B cell (primary cell): Measurements from ENCODE around the gene EP400. TPM values are rescaled to one million over a fixed set of nuclear protein-coding genes. Genes with fewer than 3 reads are reported as not detected.
A peak's percentile ranks its signal among the peaks of the same experiment; 100 is the strongest.

Experiments used
- ATAC-seq: fragments of 200-7000 bp; cut with Tn5 transposase; one replicate; pipeline ENCODE4 v1.10.0; 2021; ENCODE audit warnings: low read depth, mild to moderate bottlenecking, moderate number of reproducible peaks, moderate library complexity
- CTCF ChIA-PET: fragments of 350-600 bp; sonication (Branson Sonifier 250); formaldehyde crosslinking; loops from one replicate; lab custom pipeline; 2021; ENCODE audit warnings: antibody characterized with exemption, inconsistent platforms; lab: Charles Lee
- POLR2A ChIA-PET: fragments of 350-600 bp; sonication (Branson Sonifier 250); formaldehyde crosslinking; loops from one replicate; lab custom pipeline; 2021; ENCODE audit warnings: antibody characterized with exemption; lab: Charles Lee
- DNase-seq: peaks from one replicate; pipeline ENCODE4 v3.0.0; 2013
- H2AFZ ChIP-seq: 2 replicates; pipeline ENCODE4 v1.6.1; 2012; ENCODE audit warnings: mild to moderate bottlenecking, low read depth, low read length; ENCODE audit not compliant: insufficient read depth, poor library complexity, severe bottlenecking
- H3K27ac ChIP-seq, 2 donors: 1 replicate in 1 of 2; 2 replicates in 1 of 2; pipeline ENCODE4 v1.5.1; 2012 to 2013; ENCODE audit warnings: low read length in 2 of 2, mild to moderate bottlenecking in 2 of 2, moderate library complexity in 1 of 2
- H3K27me3 ChIP-seq, 4 experiments: fragments of 200-600 bp in 1 of 4; sonication (generic) in 1 of 4; replicated peaks in 1 of 4; 1 replicate in 2 of 4; 2 replicates in 2 of 4; pipeline versions ENCODE4 v1.6.1 to v1.7.0; 2013 to 2016; ENCODE audit warnings: low read length in 3 of 4, mild to moderate bottlenecking in 2 of 4, mixed read lengths in 1 of 4, moderate library complexity in 1 of 4; ENCODE audit not compliant: insufficient read depth in 4 of 4, control insufficient read depth in 3 of 4; ENCODE audit errors: control extremely low read depth in 1 of 4
- H3K36me3 ChIP-seq, 2 experiments: replicated peaks in 1 of 2; 1 replicate in 1 of 2; 2 replicates in 1 of 2; pipeline versions ENCODE4 v1.6.1 to v1.7.1; 2013; ENCODE audit warnings: low read length in 1 of 2; ENCODE audit not compliant: insufficient read depth in 2 of 2, control insufficient read depth in 1 of 2; ENCODE audit errors: control extremely low read depth in 1 of 2, extremely low read depth in 1 of 2
- H3K4me1 ChIP-seq, 2 donors: fragments of 200-600 bp in 1 of 2; sonication (generic) in 1 of 2; 1 replicate in 1 of 2; 2 replicates in 1 of 2; pipeline versions ENCODE4 v1.5.1 to v1.6.1; 2013 to 2017; ENCODE audit warnings: low read length in 2 of 2; ENCODE audit not compliant: control insufficient read depth in 2 of 2, insufficient read depth in 2 of 2
- H3K4me2 ChIP-seq: replicated peaks from 2 replicates; pipeline ENCODE3; 2012; ENCODE audit warnings: mild to moderate bottlenecking, low read depth, low read length; ENCODE audit not compliant: poor library complexity, severe bottlenecking
- H3K4me3 ChIP-seq, 5 experiments: fragments of 200-600 bp in 1 of 5; sonication (generic) in 1 of 5; 1 replicate in 3 of 5; 2 replicates in 2 of 5; pipeline versions ENCODE4 v1.5.1 to v1.7.0; 2011 to 2016; ENCODE audit warnings: low read length in 4 of 5, mild to moderate bottlenecking in 4 of 5, low read depth in 2 of 5, control low read depth in 1 of 5, moderate library complexity in 1 of 5; ENCODE audit not compliant: insufficient read depth in 1 of 5; ENCODE audit errors: control extremely low read depth in 1 of 5, extremely low read depth in 1 of 5
- H3K79me2 ChIP-seq: fragments of 200-600 bp; sonication (generic); one replicate; pipeline ENCODE4 v1.6.0; 2016; ENCODE audit warnings: low read length; ENCODE audit not compliant: control insufficient read depth, insufficient read depth
- H3K9ac ChIP-seq: fragments of 200-600 bp; sonication (generic); 2 replicates; pipeline ENCODE4 v1.6.1; 2017; ENCODE audit warnings: mild to moderate bottlenecking, low read length, moderate library complexity
- H3K9me3 ChIP-seq, 3 donors: one replicate each; pipeline versions ENCODE4 v1.6.1 to v1.7.1; 2013; ENCODE audit warnings: low read length in 2 of 3; ENCODE audit not compliant: control insufficient read depth in 2 of 3, insufficient read depth in 1 of 3; ENCODE audit errors: control extremely low read depth in 1 of 3
- H4K20me1 ChIP-seq: 2 replicates; pipeline ENCODE4 v1.6.0; 2012; ENCODE audit warnings: mild to moderate bottlenecking, low read length; ENCODE audit not compliant: insufficient read depth, control insufficient read depth, poor library complexity, severe bottlenecking
- H3K27ac Mint-ChIP-seq: one replicate; pipeline ENCODE4 v1.8.0; 2021; ENCODE audit warnings: mixed read lengths
- H3K27me3 Mint-ChIP-seq: one replicate; pipeline ENCODE4 v1.8.0; 2021; ENCODE audit warnings: mixed read lengths
- H3K4me1 Mint-ChIP-seq: one replicate; pipeline ENCODE4 v1.8.0; 2021; ENCODE audit warnings: mixed read lengths
- H3K4me3 Mint-ChIP-seq: one replicate; pipeline ENCODE4 v1.8.0; 2021; ENCODE audit warnings: mixed read lengths
- H3K9me3 Mint-ChIP-seq: one replicate; pipeline ENCODE4 v1.8.0; 2022; ENCODE audit warnings: mixed read lengths; ENCODE audit not compliant: insufficient read depth
- CTCF ChIP-seq: fragments of 200-600 bp; IDR thresholded peaks from one replicate; pipeline ENCODE4 v1.8.0; 2022; ENCODE audit warnings: antibody characterized with exemption, mild to moderate bottlenecking
- EZH2 ChIP-seq: IDR thresholded peaks from 2 replicates; pipeline ENCODE4 v1.6.1; 2012; ENCODE audit warnings: borderline replicate concordance, low read depth, mild to moderate bottlenecking, moderate library complexity, low read length; ENCODE audit not compliant: insufficient read depth, poor library complexity, severe bottlenecking
- whole genome bisulfite sequencing: methylation state at CpG from one replicate; pipeline ENCODE4 v1.1.5; 2013; ENCODE audit warnings: missing lambda C conversion rate; ENCODE audit not compliant: insufficient coverage; 5-methylcytosine and 5-hydroxymethylcytosine counted together
- intact Hi-C: fragments of 100-400 bp; cut with micrococcal nuclease; formaldehyde crosslinking; loops from one replicate; pipeline ENCODE4 v1.10.0; 2022
- polyA plus RNA-seq: library from polyadenylated mRNA; depleted of rRNA; stranded (reverse); fragments of >200 nt; gene quantifications from 2 replicates; pipeline ENCODE4 v1.2.3, GENCODE V29; 2012
- total RNA-seq, 2 donors: library from RNA; stranded (reverse); fragments of 120-200 nt in 1 of 2; gene quantifications; 1 replicate in 1 of 2; 2 replicates in 1 of 2; pipeline versions ENCODE4 v1.2.3 to v1.2.4, GENCODE V29; 2013 to 2022

Gene EP400
- total and polyA plus RNA-seq, 2 donors (not counting 1 experiment from before 2014, with no cell fraction given) = 17.3 to 82.2 TPM

DNA sequence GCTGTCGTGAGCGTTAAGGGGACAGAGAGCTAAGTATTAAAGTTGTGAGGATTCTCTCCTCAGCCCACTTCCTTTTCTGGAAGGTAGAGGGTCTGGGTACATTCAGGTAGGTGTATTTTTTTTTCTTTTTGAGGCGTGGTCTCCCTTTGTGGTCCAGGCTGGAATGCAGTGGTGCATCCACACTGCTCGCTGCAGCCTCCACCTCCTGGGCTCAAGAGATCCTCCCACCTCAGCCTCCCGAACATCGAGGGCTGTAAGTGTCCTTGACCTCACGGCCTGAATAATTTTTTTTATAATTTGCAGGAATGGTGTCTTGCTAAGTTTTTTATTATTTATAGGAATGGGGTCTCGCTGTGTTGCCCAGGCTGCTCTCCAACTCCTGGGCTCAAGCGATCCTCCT is 19.2 kb upstream of the EP400 start:
- Histone ChIP-seq H2AFZ (peak overlapping the region; percentile 97), H3K9ac (peak overlapping the region; percentile 90), H3K79me2 (peaks cover 9% of the 10 kb centered on the region), H3K9me3 (peaks cover 0 to 10% (median 0%) of the 10 kb centered on the region in 3 donors), H3K4me3 (peak overlapping the region in 4 of 5 experiments; percentile 80 to 94 (median 87)), H3K4me1 (peaks cover 16 to 28% of the 10 kb centered on the region in 2 donors), H4K20me1 (no peaks in the 10 kb centered on the region), H3K4me2 (peak overlapping the region; percentile 99), H3K27me3 (no peaks in the 10 kb centered on the region), H3K36me3 (peaks cover 0 to 36% of the 10 kb centered on the region in 2 experiments), H3K27ac (peak overlapping the region in 1 of 2 donors; percentile 85)
- H3K9me3 Mint-ChIP-seq = no peaks in the 10 kb centered on the region
- peaks cover 22% of the 10 kb centered on the region for H3K4me1 Mint-ChIP-seq
- H3K4me3 Mint-ChIP-seq = peak overlapping the region; percentile 83
- ChIA-PET CTCF (interaction anchor here (0.7 kb wide), 1 partner anchor 29 kb away, joined by 3 read pairs; no protein-coding TSS in a partner anchor), POLR2A (interaction anchor here (1.2 kb wide), 1 partner anchor 19 kb away, joined by 5 read pairs; the partner anchor contains the start of gene EP400)
- no peaks in the 10 kb centered on the region for H3K27me3 Mint-ChIP-seq
- 100% methylated on average over 2 of the region's 9 CpGs for WGBS
- peak overlapping the region; percentile 91 for H3K27ac Mint-ChIP-seq
- no peak for DNase-seq
- ATAC-seq = no peak
- TF ChIP-seq CTCF (no peak), EZH2 (no peak)
- intact Hi-C loops = no loop called here

DNA sequence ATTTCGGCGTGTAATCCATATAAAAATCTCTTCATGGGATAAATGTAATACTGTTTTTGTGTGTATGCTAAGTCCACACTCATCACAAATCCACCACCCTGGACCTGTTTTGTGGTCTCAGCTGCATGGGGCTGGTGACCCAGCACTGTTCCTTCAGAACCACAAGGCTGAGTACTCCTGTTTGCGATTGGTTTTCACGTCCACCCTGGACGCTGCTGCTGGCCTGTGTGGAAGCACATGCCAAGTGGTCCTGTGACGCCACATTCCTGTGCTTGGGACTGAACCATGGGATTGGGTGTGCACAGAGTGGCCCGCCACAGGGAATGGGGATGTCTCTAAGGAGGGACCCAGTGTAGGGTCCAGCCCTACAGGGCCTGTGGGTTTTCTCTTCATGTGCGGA is 16.4 kb upstream of the EP400 start:
- 96% methylated on average over 6 of the region's 8 CpGs for WGBS
- TF ChIP-seq CTCF = no peak
- no peak for TF ChIP-seq EZH2
- Histone ChIP-seq H3K9me3 (no peaks in the 10 kb centered on the region), H3K79me2 (peaks cover 9% of the 10 kb centered on the region), H2AFZ (no peak overlapping the region), H3K9ac (no peak overlapping the region), H3K27me3 (no peaks in the 10 kb centered on the region), H3K4me1 (peaks cover 8 to 14% of the 10 kb centered on the region in 2 donors), H3K4me3 (no peak overlapping the region), H3K27ac (no peak overlapping the region), H3K4me2 (no peak overlapping the region), H4K20me1 (no peaks in the 10 kb centered on the region), H3K36me3 (peaks cover 0 to 40% of the 10 kb centered on the region in 2 experiments)
- Mint-ChIP-seq H3K27me3 (no peaks in the 10 kb centered on the region), H3K9me3 (no peaks in the 10 kb centered on the region), H3K27ac (no peak overlapping the region), H3K4me1 (peaks cover 16% of the 10 kb centered on the region), H3K4me3 (no peak overlapping the region)
- intact Hi-C loops = no loop called here
- ChIA-PET CTCF (no interaction called here), POLR2A (no interaction called here)
- ATAC-seq = no peak
- no peak for DNase-seq
